GM08714 (cell line): ENCODE results near the gene C1orf53.
"Not testable (repeated sequence)": the region's sequence is repeated elsewhere in the genome, so short reads cannot be mapped to it uniquely, and the experiment has no call there.

Experiments used
- H3K4me3 ChIP-seq: fragments of 200-500 bp; sonication (Bioruptor generic); 2 replicates; pipeline ENCODE4 v1.5.1; 2014; ENCODE audit warnings: mild to moderate bottlenecking, low read length, inconsistent platforms
- ZNF274 ChIP-seq: IDR thresholded peaks from 2 replicates; pipeline ENCODE4 v1.6.1; 2012; ENCODE audit warnings: mild to moderate bottlenecking, low read depth, low read length

Gene C1orf53

GRCh38 chr1:197948926-197949899 is 46.8 kb downstream of the C1orf53 start:
- H3K4me3 ChIP-seq: no peak overlapping the region
- TF ChIP-seq ZNF274: no peak

GRCh38 chr1:197951089-197951488 is 48.7 kb downstream of the C1orf53 start:
- TF ChIP-seq ZNF274: no peak

GRCh38 chr1:197951617-197952175 is 49.3 kb downstream of the C1orf53 start:
- no peak for TF ChIP-seq ZNF274
- H3K4me3 ChIP-seq: no peak overlapping the region

More at GRCh38 chr1:197951089-197951488, 48.7 kb downstream of the C1orf53 start:
- H3K4me3 ChIP-seq: no peak overlapping the region

- H3K4me3 ChIP-seq: not testable (repeated sequence)
These were observed 51.0 kb downstream of the C1orf53 start for GRCh38 chr1:197953472-197953871.

GRCh38 chr1:197954718-197955418 is 52.4 kb downstream of the C1orf53 start:
- TF ChIP-seq ZNF274: no peak
- H3K4me3 ChIP-seq: no peak overlapping the region

- H3K4me3 ChIP-seq: no peak overlapping the region
- TF ChIP-seq ZNF274: no peak
These were observed 53.3 kb downstream of the C1orf53 start for GRCh38 chr1:197955486-197956394.
